Spinal cord (tissue), 10 donors: ENCODE data around the gene GJB2. TPM values are rescaled to one million over a fixed set of nuclear protein-coding genes. Genes with fewer than 3 reads are reported as not detected.

Experiments used
- DNase-seq, 6 donors: peaks; one replicate each; pipeline versions ENCODE4 v3.0.0 to v3.0.0-alpha.2; 2013 to 2015; ENCODE audit warnings: low spot score in 6 of 6, low read depth in 4 of 6
- H3K27ac ChIP-seq: one replicate; pipeline ENCODE4 v1.5.1; 2013; ENCODE audit warnings: low read depth, low read length, control low read depth
- H3K27me3 ChIP-seq: one replicate; pipeline ENCODE4 v1.6.1; 2013; ENCODE audit warnings: low read length; ENCODE audit not compliant: control insufficient read depth, insufficient read depth
- H3K36me3 ChIP-seq: one replicate; pipeline ENCODE4 v1.6.1; 2013; ENCODE audit warnings: low read length; ENCODE audit not compliant: control insufficient read depth, insufficient read depth
- H3K4me1 ChIP-seq: one replicate; pipeline ENCODE4 v1.6.1; 2013; ENCODE audit warnings: low read length; ENCODE audit not compliant: control insufficient read depth, insufficient read depth
- H3K4me3 ChIP-seq: one replicate; pipeline ENCODE4 v1.5.1; 2013; ENCODE audit warnings: low read depth, low read length, control low read depth
- H3K9me3 ChIP-seq: one replicate; pipeline ENCODE4 v1.6.1; 2013; ENCODE audit warnings: low read length; ENCODE audit not compliant: control insufficient read depth, insufficient read depth
- WGBS: methylation state at CpG from one replicate; pipeline ENCODE4 v1.1.5; 2013; ENCODE audit warnings: missing lambda C conversion rate; ENCODE audit not compliant: insufficient coverage; 5-methylcytosine and 5-hydroxymethylcytosine counted together
- polyA plus RNA-seq, 2 donors: library from polyadenylated mRNA; unstranded; fragments of 120-200 nt; gene quantifications; one replicate each; pipeline ENCODE4 v1.2.1, GENCODE V29; 2013; ENCODE audit not compliant: insufficient read length in 2 of 2
- total RNA-seq, 2 donors: library from RNA; depleted of rRNA in 1 of 2; stranded (reverse); fragments of 120-200 nt in 1 of 2; fragments of >200 nt in 1 of 2; gene quantifications; one replicate each; pipeline versions ENCODE4 v1.2.3 to v1.2.4, GENCODE V29; 2013 to 2014
- donor health status: healthy.

The GJB2 gene
- total and polyA plus RNA-seq, 4 donors, result 5.5 to 343 (median 76.5) TPM

DNA sequence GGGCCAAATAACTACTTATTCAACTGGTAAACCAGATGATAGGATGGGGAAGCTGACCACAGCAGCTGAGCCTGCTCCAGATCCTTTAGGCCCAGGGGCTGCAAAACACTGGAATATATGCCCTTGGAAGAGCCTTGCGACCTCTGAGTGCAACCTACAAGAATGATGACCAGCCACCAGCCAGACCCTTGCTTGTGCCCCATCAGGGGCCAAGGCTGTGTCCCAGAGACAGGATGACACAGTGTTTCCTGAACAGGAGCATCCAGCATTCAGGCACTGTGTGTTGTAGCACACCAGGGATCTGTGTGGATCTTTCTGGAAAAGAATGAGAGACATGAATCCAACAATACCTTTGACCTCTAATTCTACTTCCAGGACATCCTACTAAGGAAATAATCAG, 46.4 kb downstream of the GJB2 start:
- no peaks in the 10 kb centered on the region for H3K9me3 ChIP-seq
- H3K27ac ChIP-seq, result no peak overlapping the region
- H3K4me1 ChIP-seq, result peaks cover 14% of the 10 kb centered on the region
- 100% methylated on average over 1 of the region's 1 CpG for WGBS
- no peak for DNase-seq
- peaks cover 22% of the 10 kb centered on the region for H3K27me3 ChIP-seq
- H3K4me3 ChIP-seq, result no peak overlapping the region
- H3K36me3 ChIP-seq, result no peaks in the 10 kb centered on the region

- peaks cover 14% of the 10 kb centered on the region for H3K4me1 ChIP-seq
- no peak overlapping the region for H3K4me3 ChIP-seq
- 78% methylated on average over 7 of the region's 7 CpGs for WGBS
- no peaks in the 10 kb centered on the region for H3K36me3 ChIP-seq
- DNase-seq, result no peak
- no peaks in the 10 kb centered on the region for H3K9me3 ChIP-seq
- no peak overlapping the region for H3K27ac ChIP-seq
- H3K27me3 ChIP-seq, result peaks cover 25% of the 10 kb centered on the region
These were observed 47.2 kb downstream of the GJB2 start for GRCh38 chr13:20145521-20145920.

DNA sequence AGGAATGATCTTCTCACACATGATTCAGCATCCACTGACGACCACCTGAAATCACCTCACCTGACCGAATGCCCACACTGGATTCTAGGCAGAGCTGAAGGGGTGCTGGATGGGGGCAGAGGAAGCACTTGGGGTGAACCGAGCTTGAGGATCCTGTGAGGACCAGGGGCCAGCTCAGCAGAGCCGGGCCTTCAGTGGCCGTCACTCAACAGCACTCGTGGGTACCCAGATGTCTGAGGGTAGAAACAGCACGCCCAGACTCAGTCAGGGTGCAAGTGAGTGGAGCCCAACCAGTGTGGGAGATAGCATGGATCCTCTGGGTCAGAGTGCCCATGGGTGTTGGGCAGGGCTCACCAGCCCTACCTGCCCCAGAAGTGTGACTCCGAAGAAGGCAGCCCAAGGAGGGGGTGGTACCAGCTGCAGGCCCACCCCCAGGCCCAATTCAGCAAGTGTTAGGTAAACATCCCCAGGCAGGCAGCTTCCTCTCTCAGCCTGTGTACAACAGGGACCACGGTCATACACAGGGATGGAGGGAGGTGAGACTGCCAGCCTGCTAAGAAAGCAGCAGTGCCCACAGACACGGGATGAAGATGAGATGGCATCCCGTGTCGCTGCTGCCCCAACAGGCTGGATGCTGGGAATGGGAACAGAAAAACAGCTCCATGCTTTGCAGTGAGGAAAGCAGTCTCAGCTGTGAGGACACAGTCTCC, 48.4 kb downstream of the GJB2 start:
- Histone ChIP-seq H3K36me3 (no peaks in the 10 kb centered on the region), H3K27ac (no peak overlapping the region), H3K4me1 (peaks cover 14% of the 10 kb centered on the region), H3K27me3 (peaks cover 31% of the 10 kb centered on the region), H3K9me3 (no peaks in the 10 kb centered on the region), H3K4me3 (no peak overlapping the region)
- no peak for DNase-seq
- WGBS, result 82% methylated on average over 10 of the region's 12 CpGs

- H3K9me3 ChIP-seq, result no peaks in the 10 kb centered on the region
- H3K27ac ChIP-seq, result no peak overlapping the region
- no peak for DNase-seq
- WGBS, result 95% methylated on average over 27 of the region's 30 CpGs
- peaks cover 14% of the 10 kb centered on the region for H3K4me1 ChIP-seq
- no peaks in the 10 kb centered on the region for H3K36me3 ChIP-seq
- H3K27me3 ChIP-seq, result peaks cover 38% of the 10 kb centered on the region
- H3K4me3 ChIP-seq, result no peak overlapping the region
These were observed 49.7 kb downstream of the GJB2 start for GRCh38 chr13:20142927-20143480.

DNA sequence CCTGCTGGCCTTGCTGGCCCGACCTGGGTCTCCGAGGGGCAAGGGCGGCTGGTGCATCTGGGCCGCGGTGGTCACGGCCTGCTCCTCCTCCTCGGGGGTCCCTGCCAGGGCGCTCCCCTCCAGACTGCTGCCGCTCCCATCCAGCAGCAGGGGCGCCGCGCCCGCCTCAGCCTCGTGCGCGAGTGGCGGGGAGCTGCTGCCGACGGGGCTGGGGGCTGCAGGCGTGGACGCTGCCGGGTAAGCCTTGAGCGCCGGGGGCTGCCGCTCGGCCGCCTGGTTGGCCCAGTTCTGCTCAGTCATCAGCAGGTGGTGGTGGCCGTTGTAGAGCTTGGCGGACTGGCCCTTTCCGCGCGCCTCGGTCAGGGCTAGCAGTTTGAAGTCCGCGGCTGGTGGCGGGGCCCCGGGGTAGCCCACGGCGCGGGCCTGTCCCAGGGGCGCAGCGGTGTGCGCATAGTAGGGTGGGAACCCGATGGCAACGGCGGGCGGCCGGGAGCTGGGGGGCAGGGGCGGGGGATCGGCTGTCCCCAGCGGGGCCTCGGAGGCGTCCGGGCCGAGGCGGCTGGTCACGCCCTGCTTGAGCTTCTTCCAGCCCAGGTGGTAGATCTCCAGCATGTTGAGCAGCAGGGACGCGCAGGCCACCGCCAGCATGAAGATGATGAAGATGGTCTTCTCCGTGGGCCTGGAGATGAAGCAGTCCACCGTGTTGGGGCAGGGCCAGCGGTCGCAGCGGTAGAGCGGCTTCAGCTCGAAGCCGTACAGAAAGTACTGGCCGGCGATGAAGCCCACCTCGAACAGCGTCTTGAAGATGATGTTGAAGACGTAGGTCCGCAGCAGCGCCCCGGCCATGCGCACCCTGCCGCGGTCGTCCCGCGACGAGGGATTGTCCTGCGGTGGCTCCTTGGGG, 50.5 kb downstream of the GJB2 start:
- H3K4me3 ChIP-seq, result no peak overlapping the region
- no peaks in the 10 kb centered on the region for H3K36me3 ChIP-seq
- H3K27me3 ChIP-seq, result peaks cover 45% of the 10 kb centered on the region
- H3K9me3 ChIP-seq, result no peaks in the 10 kb centered on the region
- 28% methylated on average over 84 of the region's 84 CpGs for WGBS
- no peak for DNase-seq
- H3K27ac ChIP-seq, result no peak overlapping the region
- peaks cover 14% of the 10 kb centered on the region for H3K4me1 ChIP-seq

- H3K27ac ChIP-seq, result no peak overlapping the region
- H3K36me3 ChIP-seq, result no peaks in the 10 kb centered on the region
- H3K27me3 ChIP-seq, result peaks cover 51% of the 10 kb centered on the region
- 55% methylated on average over 13 of the region's 14 CpGs for WGBS
- H3K9me3 ChIP-seq, result no peaks in the 10 kb centered on the region
- peaks cover 21% of the 10 kb centered on the region for H3K4me1 ChIP-seq
- no peak overlapping the region for H3K4me3 ChIP-seq
- no peak for DNase-seq
These were observed 51.3 kb downstream of the GJB2 start for GRCh38 chr13:20141238-20142022.

- Histone ChIP-seq H3K4me3 (no peak overlapping the region), H3K27me3 (peaks cover 54% of the 10 kb centered on the region), H3K9me3 (no peaks in the 10 kb centered on the region), H3K36me3 (no peaks in the 10 kb centered on the region), H3K27ac (no peak overlapping the region), H3K4me1 (peaks cover 21% of the 10 kb centered on the region)
- no peak for DNase-seq
- WGBS, result 60% methylated on average over 2 of the region's 4 CpGs
These were observed 52.3 kb downstream of the GJB2 start for GRCh38 chr13:20140487-20140886.

- DNase-seq, result no peak
- WGBS, result no CpG with 5 or more reads among the region's 2 CpGs
- H3K27ac ChIP-seq, result no peak overlapping the region
- no peaks in the 10 kb centered on the region for H3K36me3 ChIP-seq
- H3K27me3 ChIP-seq, result peaks cover 53% of the 10 kb centered on the region
- H3K4me1 ChIP-seq, result peaks cover 18% of the 10 kb centered on the region
- no peaks in the 10 kb centered on the region for H3K9me3 ChIP-seq
- no peak overlapping the region for H3K4me3 ChIP-seq
These were observed 54.9 kb downstream of the GJB2 start for GRCh38 chr13:20137875-20138274.
